Kidney (tissue), 14 donors: ENCODE measurements around the gene CDH13. TPM values are rescaled to one million over a fixed set of nuclear protein-coding genes. Genes with fewer than 3 reads are reported as not detected.

Experiments used
- DNase-seq, 5 donors: peaks; one replicate each; pipeline ENCODE4 v3.0.0-alpha.2; 2013 to 2020
- FAIRE-seq: peaks from 2 replicates; lab custom pipeline; 2012; peaks lifted over from hg19 to GRCh38; lab: Jason Lieb, UNC
- H3K27ac ChIP-seq, 2 donors: one replicate each; pipeline ENCODE4 v1.7.0; 2013; ENCODE audit warnings: low read depth in 2 of 2, low read length in 2 of 2, inconsistent platforms in 1 of 2
- H3K27me3 ChIP-seq: one replicate; pipeline ENCODE4 v1.7.1; 2013; ENCODE audit warnings: low read length, inconsistent platforms; ENCODE audit not compliant: control insufficient read depth, insufficient read depth
- H3K36me3 ChIP-seq, 3 donors: one replicate each; pipeline versions ENCODE4 v1.7.0 to v1.7.1; 2013; ENCODE audit warnings: low read length in 3 of 3, control low read depth in 1 of 3, inconsistent platforms in 1 of 3; ENCODE audit not compliant: insufficient read depth in 3 of 3, control insufficient read depth in 2 of 3
- H3K4me1 ChIP-seq, 3 donors: one replicate each; pipeline versions ENCODE4 v1.7.0 to v1.7.1; 2013; ENCODE audit warnings: low read length in 3 of 3, inconsistent platforms in 1 of 3, low read depth in 1 of 3; ENCODE audit not compliant: control insufficient read depth in 2 of 3, insufficient read depth in 2 of 3
- H3K4me3 ChIP-seq, 3 donors: one replicate each; pipeline versions ENCODE4 v1.7.0 to v1.8.1; 2013; ENCODE audit warnings: low read length in 3 of 3, control low read depth in 1 of 3, inconsistent platforms in 1 of 3
- H3K9ac ChIP-seq, 3 donors: one replicate each; pipeline versions ENCODE4 v1.7.0 to v1.7.1; 2013; ENCODE audit warnings: low read length in 3 of 3, control low read depth in 1 of 3, inconsistent platforms in 1 of 3
- H3K9me3 ChIP-seq, 3 donors: one replicate each; pipeline versions ENCODE4 v1.7.0 to v1.7.1; 2013; ENCODE audit warnings: low read length in 3 of 3, control low read depth in 1 of 3, inconsistent platforms in 1 of 3; ENCODE audit not compliant: control insufficient read depth in 2 of 3, insufficient read depth in 1 of 3
- intact Hi-C: fragments of 100-400 bp; cut with DNase I; formaldehyde crosslinking; loops from one replicate; pipeline ENCODE4 v1.11.1; 2022
- polyA plus RNA-seq: library from polyadenylated mRNA; stranded (reverse); fragments of 350-450 nt; fragmentation: Illumina TruSeq; extraction: RNeasy Lipid Tissue Mini Kit (QIAGEN cat#74804); gene quantifications from one replicate; pipeline ENCODE4 v1.2.3, GENCODE V29; 2014; ENCODE audit warnings: low read depth, low replicate concordance; ENCODE audit not compliant: insufficient read depth
- total RNA-seq: library from RNA; stranded (reverse); fragmentation: NEBNext Ultra II Directional; extraction: Animal tissue kit (Norgen Biotek cat#: 25700); gene quantifications from one replicate; pipeline ENCODE4 v1.2.1, GENCODE V29; 2021
- TF ChIP-seq, protein P1 (sequence below): IDR thresholded peaks from 3 replicates; pipeline ENCODE4 v1.5.1; 2012; ENCODE audit warnings: mild to moderate bottlenecking, moderate library complexity, borderline replicate concordance; ENCODE audit not compliant: insufficient read depth; ENCODE audit errors: extremely low read depth
- donor health status: control.
- donor health status: control.
- donor health status: control.
- donor health status: control.
- donor health status: control.
- donor health status: DM: yes; HTN: yes; CAD: no.
- donor health status: Normal renal cell carcinoma (clear cell type).

CDH13 gene
- total and polyA plus RNA-seq, 2 donors from 2014 or later: 4.8 to 13.8 TPM

DNA sequence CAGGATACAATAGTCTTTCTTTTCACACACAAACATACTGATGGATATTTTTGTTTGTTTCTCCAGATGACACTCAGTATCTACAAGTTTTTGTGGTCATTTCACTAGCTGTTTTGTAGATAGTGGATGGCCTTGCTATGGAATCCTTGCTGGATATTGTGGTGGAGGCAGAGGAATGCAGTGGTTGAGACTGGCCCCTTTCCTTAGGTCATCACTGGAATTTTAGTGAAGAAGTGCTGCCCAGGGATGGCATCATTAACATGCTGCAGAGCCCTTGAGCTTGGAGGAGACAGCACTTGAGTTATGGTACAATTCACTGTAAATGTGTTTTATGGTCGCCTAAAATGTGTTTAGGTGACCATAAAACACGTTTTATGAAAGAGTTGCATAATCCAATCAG, 725.1 kb downstream of the CDH13 start:
- Histone ChIP-seq H3K4me3 (no peak overlapping the region), H3K27me3 (no peaks in the 10 kb centered on the region), H3K27ac (no peak overlapping the region), H3K9ac (no peak overlapping the region), H3K9me3 (no peaks in the 10 kb centered on the region), H3K36me3 (no peaks in the 10 kb centered on the region), H3K4me1 (no peaks in the 10 kb centered on the region)
- TF ChIP-seq, protein P1, sequence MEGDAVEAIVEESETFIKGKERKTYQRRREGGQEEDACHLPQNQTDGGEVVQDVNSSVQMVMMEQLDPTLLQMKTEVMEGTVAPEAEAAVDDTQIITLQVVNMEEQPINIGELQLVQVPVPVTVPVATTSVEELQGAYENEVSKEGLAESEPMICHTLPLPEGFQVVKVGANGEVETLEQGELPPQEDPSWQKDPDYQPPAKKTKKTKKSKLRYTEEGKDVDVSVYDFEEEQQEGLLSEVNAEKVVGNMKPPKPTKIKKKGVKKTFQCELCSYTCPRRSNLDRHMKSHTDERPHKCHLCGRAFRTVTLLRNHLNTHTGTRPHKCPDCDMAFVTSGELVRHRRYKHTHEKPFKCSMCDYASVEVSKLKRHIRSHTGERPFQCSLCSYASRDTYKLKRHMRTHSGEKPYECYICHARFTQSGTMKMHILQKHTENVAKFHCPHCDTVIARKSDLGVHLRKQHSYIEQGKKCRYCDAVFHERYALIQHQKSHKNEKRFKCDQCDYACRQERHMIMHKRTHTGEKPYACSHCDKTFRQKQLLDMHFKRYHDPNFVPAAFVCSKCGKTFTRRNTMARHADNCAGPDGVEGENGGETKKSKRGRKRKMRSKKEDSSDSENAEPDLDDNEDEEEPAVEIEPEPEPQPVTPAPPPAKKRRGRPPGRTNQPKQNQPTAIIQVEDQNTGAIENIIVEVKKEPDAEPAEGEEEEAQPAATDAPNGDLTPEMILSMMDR: no peak
- intact Hi-C loops: no loop called here
- DNase-seq: no peak
- FAIRE-seq: no peak

DNA sequence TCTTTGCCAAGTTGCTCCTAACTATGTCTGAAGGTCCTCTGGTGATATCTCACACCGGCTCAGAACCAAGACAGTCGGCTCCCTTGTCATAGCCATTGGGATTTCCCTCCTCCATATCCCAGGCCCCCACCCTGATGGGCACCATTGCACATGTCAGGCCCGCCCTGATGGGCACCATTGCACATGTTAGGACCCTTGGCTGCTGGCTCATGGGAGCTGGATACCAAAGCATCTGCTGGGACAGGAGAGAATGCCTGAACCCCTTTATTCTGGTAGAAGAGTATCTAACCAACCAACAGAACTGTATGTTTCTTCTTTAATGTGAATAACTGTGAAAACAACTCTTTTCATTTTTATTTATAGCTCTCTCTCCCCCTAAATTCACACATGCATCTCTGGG, 726.5 kb downstream of the CDH13 start:
- Histone ChIP-seq H3K4me1 (no peaks in the 10 kb centered on the region), H3K36me3 (no peaks in the 10 kb centered on the region), H3K4me3 (no peak overlapping the region), H3K27ac (no peak overlapping the region), H3K9me3 (no peaks in the 10 kb centered on the region), H3K27me3 (no peaks in the 10 kb centered on the region), H3K9ac (no peak overlapping the region)
- no peak for DNase-seq
- FAIRE-seq: no peak
- intact Hi-C loops: no loop called here
- TF ChIP-seq, protein P1: no peak

DNA sequence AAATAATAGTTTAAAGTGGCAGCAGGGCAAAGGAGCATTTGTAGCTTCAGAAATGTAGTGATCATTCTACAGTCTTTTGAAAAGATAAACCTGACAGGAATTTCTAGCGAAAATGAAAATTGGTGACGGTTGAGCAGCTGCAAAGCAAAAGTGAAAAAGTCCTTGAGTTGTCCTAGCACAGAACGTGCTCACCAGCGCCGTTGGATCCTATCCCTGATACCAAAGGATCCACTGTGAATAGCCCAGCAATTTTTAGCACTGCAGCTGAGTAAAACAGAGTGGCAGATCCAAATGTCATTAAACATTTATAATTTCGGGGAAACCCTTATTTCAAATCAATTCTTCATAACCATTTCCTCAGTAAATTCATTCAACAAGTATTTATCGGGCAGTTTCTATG, 727.2 kb downstream of the CDH13 start:
- intact Hi-C loops: no loop called here
- no peak for FAIRE-seq
- Histone ChIP-seq H3K4me1 (no peaks in the 10 kb centered on the region), H3K36me3 (no peaks in the 10 kb centered on the region), H3K9ac (no peak overlapping the region), H3K27ac (no peak overlapping the region), H3K9me3 (no peaks in the 10 kb centered on the region), H3K27me3 (no peaks in the 10 kb centered on the region), H3K4me3 (no peak overlapping the region)
- TF ChIP-seq, protein P1: no peak
- no peak for DNase-seq

DNA sequence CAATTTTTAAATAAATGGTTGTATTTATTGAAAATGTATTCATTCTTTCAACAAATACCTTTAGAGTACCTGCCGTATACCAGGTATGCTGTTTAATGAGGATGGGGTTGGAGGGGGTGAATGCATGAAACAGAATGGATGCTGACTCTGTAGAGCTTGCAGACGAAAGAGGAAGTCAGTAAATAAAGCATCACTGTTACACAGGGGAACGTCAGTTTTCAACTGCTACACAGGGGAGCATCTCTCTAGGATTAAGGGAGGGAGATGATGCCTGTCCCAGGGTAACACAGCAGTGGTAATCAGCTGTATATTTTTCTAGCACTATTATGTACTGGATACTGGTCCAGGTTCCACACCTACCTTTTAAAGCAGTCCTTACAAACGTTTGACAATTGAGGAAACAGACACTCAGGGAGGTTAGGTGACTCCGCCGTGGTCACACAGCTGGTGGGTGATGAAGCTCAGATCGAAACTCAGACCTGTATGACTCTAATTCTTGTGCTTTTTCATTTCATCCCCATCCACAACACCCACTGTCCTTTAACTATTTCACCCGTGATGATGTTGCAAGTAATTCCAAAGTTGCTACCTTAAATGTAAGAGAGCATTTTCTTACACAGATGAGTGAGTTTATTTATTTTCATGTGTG, 728.9 kb downstream of the CDH13 start:
- Histone ChIP-seq H3K27me3 (no peaks in the 10 kb centered on the region), H3K36me3 (no peaks in the 10 kb centered on the region), H3K9me3 (no peaks in the 10 kb centered on the region), H3K4me1 (no peaks in the 10 kb centered on the region), H3K4me3 (no peak overlapping the region), H3K9ac (no peak overlapping the region), H3K27ac (no peak overlapping the region)
- DNase-seq: no peak
- TF ChIP-seq, protein P1: no peak
- intact Hi-C loops: no loop called here
- FAIRE-seq: no peak
